NAMALWA (cell line): ENCODE results near the gene TP53I13.
A peak's percentile ranks its signal among the peaks of the same experiment; 100 is the strongest.

Source experiments
- DNase-seq: peaks from one replicate; pipeline ENCODE4 v3.0.0-alpha.2; 2015; ENCODE audit warnings: low spot score

Gene TP53I13

GRCh38 chr17:29567304-29567553 lies 1.3 kb upstream of the TP53I13 start:
- DNase-seq: peak; percentile 60

- peak; percentile 88 for DNase-seq
These were observed 759 bp upstream of the TP53I13 start for GRCh38 chr17:29567554-29568330.

- DNase-seq: no peak
These were observed 897 bp downstream of the TP53I13 start for GRCh38 chr17:29569245-29569950.

GRCh38 chr17:29570521-29570920 lies 2.0 kb downstream of the TP53I13 start:
- no peak for DNase-seq

GRCh38 chr17:29571486-29571882 lies 3.0 kb downstream of the TP53I13 start:
- no peak for DNase-seq

GRCh38 chr17:29571883-29572681 lies 3.6 kb downstream of the TP53I13 start:
- no peak for DNase-seq

- peak; percentile 49 for DNase-seq
These were observed 4.4 kb downstream of the TP53I13 start for GRCh38 chr17:29572691-29573557.

GRCh38 chr17:29573558-29573869 lies 5.0 kb downstream of the TP53I13 start:
- DNase-seq: no peak

- no peak for DNase-seq
These were observed 5.6 kb downstream of the TP53I13 start for GRCh38 chr17:29573871-29574731.

GRCh38 chr17:29574732-29575510 lies 6.4 kb downstream of the TP53I13 start:
- no peak for DNase-seq

GRCh38 chr17:29575511-29576213 lies 7.2 kb downstream of the TP53I13 start:
- DNase-seq: no peak

- no peak for DNase-seq
These were observed 7.9 kb downstream of the TP53I13 start for GRCh38 chr17:29576214-29577000.

- no peak for DNase-seq
These were observed 8.5 kb downstream of the TP53I13 start for GRCh38 chr17:29577001-29577370.

- no peak for DNase-seq
These were observed 9.1 kb downstream of the TP53I13 start for GRCh38 chr17:29577385-29578211.

GRCh38 chr17:29578626-29579485 lies 10.4 kb downstream of the TP53I13 start:
- DNase-seq: no peak

GRCh38 chr17:29579866-29580771 lies 11.6 kb downstream of the TP53I13 start:
- DNase-seq: peak; percentile 93
